ENCODE results near the gene PPP2R3A. TPM values are rescaled to one million over a fixed set of nuclear protein-coding genes. Genes with fewer than 3 reads are reported as not detected.

The PPP2R3A gene
- total and polyA plus RNA-seq, 9 of the 15 experiments (the other 6 are each of a cell fraction or from before 2014, with no cell fraction given) = 0.10 to 0.50 (median 0.24) TPM

- TF ChIP-seq TFAP4 (CRISPR knock-in tag; IDR thresholded peaks at IDR 0.05; ENCODE audit: borderline replicate concordance) = no peak; the same call in 1 of the 2 replicates
- TF ChIP-seq ZBTB7A (IDR thresholded peaks at IDR 0.05; ENCODE audit: borderline replicate concordance, control insufficient read depth, low read depth, low read length) = no peak
- no peak for TF ChIP-seq PTBP1 (IDR thresholded peaks at IDR 0.05; ENCODE audit: low read depth, low read length)
- TF ChIP-seq ZNF717 (CRISPR knock-in tag; IDR thresholded peaks at IDR 0.05) = no peak
- TF ChIP-seq, protein P1, sequence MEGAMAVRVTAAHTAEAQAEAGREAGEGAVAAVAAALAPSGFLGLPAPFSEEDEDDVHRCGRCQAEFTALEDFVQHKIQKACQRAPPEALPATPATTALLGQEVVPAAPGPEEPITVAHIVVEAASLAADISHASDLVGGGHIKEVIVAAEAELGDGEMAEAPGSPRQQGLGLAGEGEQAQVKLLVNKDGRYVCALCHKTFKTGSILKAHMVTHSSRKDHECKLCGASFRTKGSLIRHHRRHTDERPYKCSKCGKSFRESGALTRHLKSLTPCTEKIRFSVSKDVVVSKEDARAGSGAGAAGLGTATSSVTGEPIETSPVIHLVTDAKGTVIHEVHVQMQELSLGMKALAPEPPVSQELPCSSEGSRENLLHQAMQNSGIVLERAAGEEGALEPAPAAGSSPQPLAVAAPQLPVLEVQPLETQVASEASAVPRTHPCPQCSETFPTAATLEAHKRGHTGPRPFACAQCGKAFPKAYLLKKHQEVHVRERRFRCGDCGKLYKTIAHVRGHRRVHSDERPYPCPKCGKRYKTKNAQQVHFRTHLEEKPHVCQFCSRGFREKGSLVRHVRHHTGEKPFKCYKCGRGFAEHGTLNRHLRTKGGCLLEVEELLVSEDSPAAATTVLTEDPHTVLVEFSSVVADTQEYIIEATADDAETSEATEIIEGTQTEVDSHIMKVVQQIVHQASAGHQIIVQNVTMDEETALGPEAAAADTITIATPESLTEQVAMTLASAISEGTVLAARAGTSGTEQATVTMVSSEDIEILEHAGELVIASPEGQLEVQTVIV (CRISPR knock-in tag; IDR thresholded peaks at IDR 0.05; ENCODE audit: borderline replicate concordance) = no peak
- peak; percentile 63 for TF ChIP-seq TBP (optimal IDR thresholded peaks at IDR 0.05; ENCODE audit: low read depth, low read length)
- TF ChIP-seq SRSF1 (IDR thresholded peaks at IDR 0.05; ENCODE audit: low read depth, low read length) = no peak
- TF ChIP-seq ZNF143 (CRISPR knock-in tag; IDR thresholded peaks at IDR 0.05) = no peak
- no peak for TF ChIP-seq XRCC5 (IDR thresholded peaks at IDR 0.05; ENCODE audit: low read depth, low read length)
- no peak for TF ChIP-seq BDP1 (IDR thresholded peaks at IDR 0.05; ENCODE audit: insufficient read depth, insufficient read length)
- TF ChIP-seq ZNF316 (IDR thresholded peaks at IDR 0.05) = no peak
- no peak for TF ChIP-seq ZKSCAN3 (CRISPR knock-in tag; IDR thresholded peaks at IDR 0.05)
- no peak for TF ChIP-seq SIN3A (IDR thresholded peaks at IDR 0.05; ENCODE audit: borderline replicate concordance in 2 of 2, control insufficient read depth in 1 of 2, low read depth in 2 of 2, low read length in 2 of 2)
- TF ChIP-seq MTA2 (IDR thresholded peaks at IDR 0.05; ENCODE audit: low read depth) = no peak
- TF ChIP-seq FOXM1 (IDR thresholded peaks at IDR 0.05; ENCODE audit: low read depth) = no peak
- no peak for TF ChIP-seq FOXM1 (CRISPR knock-in tag; IDR thresholded peaks at IDR 0.05; ENCODE audit: low read depth)
- TF ChIP-seq KLF16 (IDR thresholded peaks at IDR 0.05) = 0 out of 2 replicates have a peak, but pooled peaks have one; percentile 8
- TF ChIP-seq ARID4B (CRISPR knock-in tag; IDR thresholded peaks at IDR 0.05) = no peak
- no peak for TF ChIP-seq STAT5A (IDR thresholded peaks at IDR 0.05; ENCODE audit: borderline replicate concordance, low read length)
- no peak for TF ChIP-seq FOS (IDR thresholded peaks at IDR 0.05; ENCODE audit: extremely low read depth, insufficient read length)
- TF ChIP-seq NELFE (IDR thresholded peaks at IDR 0.05; ENCODE audit: insufficient read depth, insufficient read length) = no peak
- TF ChIP-seq, protein P2, sequence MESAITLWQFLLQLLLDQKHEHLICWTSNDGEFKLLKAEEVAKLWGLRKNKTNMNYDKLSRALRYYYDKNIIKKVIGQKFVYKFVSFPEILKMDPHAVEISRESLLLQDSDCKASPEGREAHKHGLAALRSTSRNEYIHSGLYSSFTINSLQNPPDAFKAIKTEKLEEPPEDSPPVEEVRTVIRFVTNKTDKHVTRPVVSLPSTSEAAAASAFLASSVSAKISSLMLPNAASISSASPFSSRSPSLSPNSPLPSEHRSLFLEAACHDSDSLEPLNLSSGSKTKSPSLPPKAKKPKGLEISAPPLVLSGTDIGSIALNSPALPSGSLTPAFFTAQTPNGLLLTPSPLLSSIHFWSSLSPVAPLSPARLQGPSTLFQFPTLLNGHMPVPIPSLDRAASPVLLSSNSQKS (CRISPR knock-in tag; IDR thresholded peaks at IDR 0.05) = no peak
These were observed 230.5 kb downstream of the PPP2R3A start, which contains the start of gene MSL2 (continued) for GRCh38 chr3:136196064-136196400.

All from K562 (cell line).